ENCODE results near the gene POTEG. TPM values are rescaled to one million over a fixed set of nuclear protein-coding genes. Genes with fewer than 3 reads are reported as not detected.
"Not testable (repeated sequence)": the region's sequence is repeated elsewhere in the genome, so short reads cannot be mapped to it uniquely, and the experiment has no call there.

Gene POTEG
- total RNA-seq, 4 donors from 2014 or later = not detected

DNA sequence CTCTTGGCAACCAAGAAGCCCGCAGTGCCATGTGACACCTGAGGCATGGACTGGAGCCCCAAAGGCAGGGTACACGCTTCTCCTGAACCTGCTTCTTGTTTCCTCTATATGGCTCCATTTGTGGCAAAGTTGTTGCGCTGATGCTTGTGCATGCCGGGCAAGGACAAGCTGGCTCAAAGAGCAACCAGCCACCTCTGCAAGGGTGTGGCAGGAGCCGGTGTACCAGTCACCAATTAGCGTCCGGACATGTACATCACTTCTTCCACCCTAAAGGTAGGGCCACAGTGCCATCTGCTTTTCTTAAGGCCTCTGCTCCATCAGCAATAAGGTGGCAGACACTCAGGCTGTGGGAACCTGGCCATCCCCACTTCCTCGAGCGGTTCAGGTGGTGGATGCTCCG, 43.9 kb downstream of the POTEG start:
- not testable (repeated sequence) for H3K9me3 ChIP-seq; DNase-seq (ENCODE audit: low spot score in 2 of 2); H3K27ac ChIP-seq; H3K27me3 ChIP-seq; H3K4me1 ChIP-seq; H3K4me3 ChIP-seq; H3K36me3 ChIP-seq
- 82% methylated on average over 3 of the region's 10 CpGs for WGBS

DNA sequence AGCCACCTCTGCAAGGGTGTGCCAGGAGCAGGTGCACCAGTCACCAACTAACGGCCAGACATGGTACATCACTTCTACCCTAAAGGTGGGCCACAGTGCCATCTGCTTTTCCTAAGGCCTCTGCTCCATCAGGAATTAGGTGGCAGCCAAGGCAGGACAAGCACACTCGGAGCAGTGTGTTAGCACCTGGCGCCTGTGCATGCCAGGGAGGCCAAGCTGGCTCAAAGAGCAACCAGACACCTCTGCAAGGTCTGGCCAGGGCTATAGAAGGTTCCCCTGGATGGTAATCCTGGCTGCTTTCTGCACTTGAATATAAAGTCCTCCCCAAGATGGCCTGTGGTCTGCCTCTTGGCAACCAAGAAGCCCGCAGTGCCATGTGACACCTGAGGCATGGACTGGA, 45.4 kb downstream of the POTEG start:
- H3K4me1 ChIP-seq; H3K27ac ChIP-seq; H3K27me3 ChIP-seq; DNase-seq (ENCODE audit: low spot score in 2 of 2); H3K36me3 ChIP-seq; H3K4me3 ChIP-seq; H3K9me3 ChIP-seq: not testable (repeated sequence)
- 45% methylated on average over 2 of the region's 4 CpGs for WGBS

DNA sequence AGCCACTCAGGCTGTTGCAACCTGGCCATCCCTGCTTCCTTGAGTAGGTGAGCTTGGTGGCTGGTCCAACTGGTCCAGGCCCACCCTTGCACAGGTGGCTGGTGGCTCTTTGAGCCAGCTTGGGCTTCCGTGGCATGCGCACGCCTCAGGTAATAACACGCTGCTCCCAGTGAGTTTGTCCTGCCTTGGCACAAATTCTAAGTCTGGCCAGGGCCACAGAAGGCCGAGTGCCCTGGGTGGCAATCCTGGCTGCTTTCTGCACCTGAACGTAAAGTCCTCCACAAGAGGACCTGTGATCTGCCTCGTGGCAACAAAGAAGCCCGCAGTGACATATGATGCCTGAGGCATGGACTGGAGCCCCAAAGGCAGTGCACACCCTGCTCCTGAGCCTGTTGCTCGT, 47.1 kb downstream of the POTEG start:
- H3K9me3 ChIP-seq; DNase-seq (ENCODE audit: low spot score in 2 of 2); H3K4me1 ChIP-seq; H3K27ac ChIP-seq; H3K36me3 ChIP-seq; H3K27me3 ChIP-seq; H3K4me3 ChIP-seq: not testable (repeated sequence)
- no CpG with 5 or more reads among the region's 9 CpGs for WGBS

DNA sequence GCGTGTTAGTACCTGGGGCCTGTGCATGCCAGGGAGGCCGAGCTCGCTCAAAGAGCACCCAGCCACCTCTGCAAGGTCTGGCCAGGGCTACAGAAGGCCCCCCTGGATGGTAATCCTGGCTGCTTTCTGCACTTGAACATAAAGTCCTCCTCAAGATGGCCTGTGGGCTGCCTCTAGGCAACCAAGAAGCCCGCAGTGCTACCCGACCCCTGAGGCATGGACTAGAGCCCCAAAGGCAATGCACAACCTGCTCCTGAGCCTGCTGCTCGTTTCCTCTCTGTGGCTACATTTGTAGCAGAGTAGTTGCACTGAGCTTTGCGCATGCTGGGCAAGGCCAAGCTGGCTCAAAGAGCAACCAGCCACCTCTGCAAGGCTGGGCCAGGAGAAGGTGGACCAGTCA, 47.8 kb downstream of the POTEG start:
- H3K27me3 ChIP-seq; H3K4me3 ChIP-seq; H3K27ac ChIP-seq; H3K36me3 ChIP-seq; H3K4me1 ChIP-seq; DNase-seq (ENCODE audit: low spot score in 2 of 2); H3K9me3 ChIP-seq: not testable (repeated sequence)
- WGBS = no CpG with 5 or more reads among the region's 7 CpGs

DNA sequence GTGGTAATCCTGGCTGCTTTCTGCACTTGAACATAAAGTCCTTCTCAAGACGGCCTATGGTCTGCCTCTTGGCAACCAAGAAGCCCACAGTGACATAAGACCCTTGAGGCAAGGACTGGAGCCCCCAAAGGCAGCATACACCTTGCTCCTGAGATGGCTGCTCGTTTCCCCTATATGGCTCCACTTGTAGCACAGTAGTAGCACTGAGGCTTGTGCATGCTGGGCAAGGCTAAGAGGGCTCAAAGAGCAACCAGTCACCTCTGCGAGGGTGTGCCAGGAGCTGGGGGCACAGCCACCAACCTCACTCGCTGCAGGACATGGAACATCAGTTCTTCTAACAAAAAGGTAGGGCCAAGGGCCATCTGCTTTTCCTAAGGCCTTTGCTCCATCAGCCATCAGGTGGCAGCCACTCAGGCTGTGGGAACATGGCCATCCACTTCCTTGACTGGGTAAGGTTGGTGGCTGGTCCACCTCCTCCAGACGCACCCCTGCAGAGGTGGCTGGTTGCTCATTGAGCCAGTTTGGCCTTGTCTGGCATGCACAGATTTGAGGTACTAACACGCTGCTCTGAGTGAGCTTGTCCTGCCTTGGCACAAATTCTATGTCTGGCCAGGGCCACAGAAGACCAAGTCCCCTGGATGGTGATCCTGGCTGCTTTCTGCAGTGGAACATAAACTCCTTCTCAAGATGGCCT, 49.9 kb downstream of the POTEG start:
- H3K27ac ChIP-seq; H3K36me3 ChIP-seq; DNase-seq (ENCODE audit: low spot score in 2 of 2); H3K4me3 ChIP-seq; H3K27me3 ChIP-seq; H3K9me3 ChIP-seq; H3K4me1 ChIP-seq: not testable (repeated sequence)
- no CpG with 5 or more reads among the region's 6 CpGs for WGBS

DNA sequence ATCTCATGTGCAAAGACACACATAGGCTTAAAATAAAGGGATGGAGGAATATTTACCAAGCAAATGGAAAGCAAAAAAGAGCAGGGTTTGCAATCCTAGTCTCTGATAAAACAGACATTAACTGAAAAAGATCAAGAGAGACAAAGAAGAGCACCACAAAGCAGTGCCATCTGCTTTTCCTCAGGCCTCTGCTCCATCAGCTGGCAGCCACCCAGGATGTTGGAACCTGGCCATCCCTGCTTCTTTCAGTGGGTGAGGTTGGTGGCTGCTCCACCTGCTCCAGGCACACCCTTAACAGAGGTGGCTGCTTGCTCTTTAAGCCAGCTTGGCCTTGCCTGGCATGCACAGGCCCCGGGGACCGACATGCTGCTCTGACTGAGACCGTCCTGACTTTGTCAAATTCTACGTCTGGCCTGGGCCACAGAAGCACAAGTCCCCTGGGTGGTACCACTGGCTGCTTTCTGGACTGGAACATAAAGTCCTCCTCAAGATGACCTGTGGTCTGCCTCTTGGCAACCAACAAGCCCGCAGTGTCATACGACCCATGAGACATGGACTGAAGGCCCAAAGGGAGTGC, 51.0 kb downstream of the POTEG start:
- not testable (repeated sequence) for H3K4me1 ChIP-seq; H3K27ac ChIP-seq; H3K27me3 ChIP-seq; DNase-seq (ENCODE audit: low spot score in 2 of 2); H3K36me3 ChIP-seq; H3K4me3 ChIP-seq; H3K9me3 ChIP-seq
- no CpG with 5 or more reads among the region's 6 CpGs for WGBS

DNA sequence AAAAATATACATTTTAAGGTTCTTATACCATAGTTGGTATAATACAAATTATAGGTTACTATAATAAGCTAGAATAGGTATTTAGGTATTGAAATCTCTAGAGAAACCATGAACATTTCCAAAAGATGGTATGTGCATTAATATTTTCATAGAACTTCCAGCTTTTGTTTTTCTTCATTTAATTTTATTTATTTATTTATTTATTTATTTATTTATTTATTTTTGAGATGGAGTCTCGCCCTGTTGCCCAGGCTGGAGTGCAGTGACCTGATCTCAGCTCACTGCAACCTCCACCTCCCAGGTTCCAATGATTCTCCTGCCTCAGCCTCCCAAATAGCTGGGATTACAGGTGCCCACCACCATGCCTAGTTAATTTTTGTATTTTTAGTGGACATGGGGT, 54.0 kb downstream of the POTEG start:
- H3K27me3 ChIP-seq; H3K36me3 ChIP-seq; H3K27ac ChIP-seq; H3K9me3 ChIP-seq; H3K4me3 ChIP-seq; DNase-seq (ENCODE audit: low spot score in 2 of 2); H3K4me1 ChIP-seq: not testable (repeated sequence)
- 50% methylated on average over 1 of the region's 1 CpG for WGBS

DNA sequence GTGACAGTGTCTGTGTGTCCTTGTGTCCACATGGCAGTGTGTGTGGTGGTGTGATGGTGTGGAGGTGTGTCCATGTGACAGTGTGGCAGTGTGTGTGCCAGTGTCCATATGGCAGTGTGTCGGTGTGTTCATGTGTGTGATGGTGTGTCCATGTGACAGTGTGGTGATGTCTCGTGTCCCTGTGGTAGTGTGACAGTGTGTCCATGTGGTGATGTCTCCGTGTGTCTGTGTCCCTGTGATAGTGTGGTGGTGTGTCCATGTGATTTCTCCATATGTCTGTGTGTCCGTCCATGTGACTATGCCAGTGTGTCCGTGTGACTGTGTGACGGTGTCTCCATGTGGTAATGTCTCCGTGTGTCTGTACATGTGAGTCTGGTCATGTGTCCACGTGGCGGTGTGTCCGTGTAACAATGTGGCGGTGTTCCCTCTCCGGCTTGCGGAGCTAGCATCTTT, 59.7 kb downstream of the POTEG start:
- not testable (repeated sequence) for H3K27me3 ChIP-seq; DNase-seq (ENCODE audit: low spot score in 2 of 2); H3K9me3 ChIP-seq; H3K4me3 ChIP-seq; H3K4me1 ChIP-seq; H3K27ac ChIP-seq; H3K36me3 ChIP-seq
- WGBS = 87% methylated on average over 13 of the region's 13 CpGs

DNA sequence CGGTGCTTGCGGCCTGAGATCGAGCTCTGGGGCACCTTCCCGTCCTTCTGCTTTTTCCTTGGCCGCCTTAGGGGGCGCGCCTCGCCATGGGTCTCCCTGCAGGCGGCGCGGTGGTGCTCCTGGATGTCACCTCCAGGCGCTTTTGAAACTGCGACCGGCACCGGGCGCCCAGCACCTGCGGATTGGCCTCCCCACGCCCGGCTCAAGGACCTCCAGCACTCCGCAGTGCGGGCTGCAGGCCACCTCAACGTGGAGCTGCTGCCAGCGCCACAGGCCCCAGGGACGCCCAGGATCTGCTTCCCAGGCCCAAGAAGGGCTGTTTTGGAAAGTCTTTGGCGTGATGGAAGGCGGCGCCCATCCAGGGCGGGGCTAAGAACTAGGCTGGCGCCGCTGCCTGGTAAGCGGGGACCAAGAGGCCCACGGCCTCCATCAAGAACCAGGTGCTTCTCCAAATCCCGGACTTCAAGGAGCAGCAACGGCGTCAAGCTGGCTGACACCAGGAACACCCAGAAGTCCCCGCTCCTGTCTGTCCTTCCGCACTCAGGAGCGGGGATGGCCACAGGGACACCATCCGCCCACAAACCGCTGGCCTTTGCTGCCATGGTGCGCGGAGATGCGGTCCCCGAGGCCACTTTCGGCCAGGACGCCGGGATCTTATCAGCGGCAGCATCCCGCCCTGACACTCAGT, 61.2 kb downstream of the POTEG start:
- not testable (repeated sequence) for H3K27me3 ChIP-seq; H3K9me3 ChIP-seq; H3K4me1 ChIP-seq; H3K4me3 ChIP-seq; H3K27ac ChIP-seq; H3K36me3 ChIP-seq; DNase-seq (ENCODE audit: low spot score in 2 of 2)
- WGBS = 68% methylated on average over 47 of the region's 49 CpGs

DNA sequence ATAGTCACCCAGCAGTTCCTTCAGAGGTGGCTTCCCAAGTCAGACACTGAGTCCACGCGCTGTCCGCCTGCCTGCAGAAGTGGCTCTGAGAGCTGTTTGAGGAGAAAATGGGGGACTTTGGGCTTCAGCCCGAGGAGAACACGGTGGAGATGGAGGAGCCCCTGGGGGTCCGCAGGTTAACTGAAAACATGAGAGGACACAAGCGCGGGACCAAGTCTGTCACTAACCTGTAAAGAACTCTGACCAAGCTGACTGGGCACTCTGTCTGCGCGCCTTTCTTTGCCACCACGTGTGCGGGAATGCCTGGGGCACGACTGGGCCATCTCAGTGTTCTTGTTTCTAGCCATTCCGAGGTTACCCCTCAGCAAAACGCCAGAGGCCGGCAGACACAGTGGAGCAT, 62.4 kb downstream of the POTEG start:
- not testable (repeated sequence) for DNase-seq (ENCODE audit: low spot score in 2 of 2); H3K9me3 ChIP-seq; H3K36me3 ChIP-seq; H3K4me1 ChIP-seq; H3K4me3 ChIP-seq; H3K27me3 ChIP-seq; H3K27ac ChIP-seq
- WGBS = 81% methylated on average over 7 of the region's 16 CpGs

DNA sequence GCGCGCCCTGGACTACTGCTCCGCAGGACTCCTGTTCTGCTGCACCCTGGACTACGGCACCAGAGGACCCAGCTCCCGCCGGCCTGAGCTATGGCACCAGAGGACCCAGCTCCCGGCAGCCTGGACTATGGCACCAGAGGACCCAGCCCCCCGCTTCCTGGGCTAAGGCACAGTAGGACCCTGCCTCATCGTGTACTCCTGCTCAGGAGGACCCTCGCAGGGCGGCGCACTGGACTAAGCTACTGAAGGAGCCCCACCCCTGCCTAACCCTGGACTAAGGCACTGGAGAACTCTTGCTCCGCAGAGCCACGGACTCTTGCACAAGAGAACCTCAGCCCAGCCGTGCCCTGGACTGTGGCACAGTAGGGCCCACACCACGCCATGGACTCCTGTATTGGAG, 71.3 kb downstream of the POTEG start:
- not testable (repeated sequence) for H3K27me3 ChIP-seq; H3K4me3 ChIP-seq; H3K4me1 ChIP-seq; H3K9me3 ChIP-seq; H3K27ac ChIP-seq; H3K36me3 ChIP-seq; DNase-seq (ENCODE audit: low spot score in 2 of 2)
- no CpG with 5 or more reads among the region's 16 CpGs for WGBS

DNA sequence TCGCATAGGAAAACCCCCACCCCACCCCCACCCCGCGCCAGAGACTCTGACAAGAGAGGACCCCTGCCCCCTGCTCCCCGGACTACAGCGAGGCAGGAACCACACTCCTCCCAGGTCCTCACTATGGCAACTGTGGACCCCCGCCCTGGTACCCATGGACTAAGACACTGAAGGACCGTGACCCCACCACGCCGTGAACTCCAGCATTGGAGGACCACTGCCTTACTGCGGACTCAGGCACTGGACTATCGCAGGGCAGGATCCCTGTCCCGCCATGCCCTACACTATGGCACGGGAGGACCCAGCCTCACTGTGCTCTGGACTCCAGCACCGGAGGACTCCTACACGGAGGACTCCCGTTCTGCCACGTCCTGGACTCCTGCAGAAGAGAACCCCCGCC, 71.8 kb downstream of the POTEG start:
- WGBS = no CpG with 5 or more reads among the region's 18 CpGs
- not testable (repeated sequence) for H3K4me1 ChIP-seq; H3K4me3 ChIP-seq; DNase-seq (ENCODE audit: low spot score in 2 of 2); H3K27ac ChIP-seq; H3K36me3 ChIP-seq; H3K27me3 ChIP-seq; H3K9me3 ChIP-seq

DNA sequence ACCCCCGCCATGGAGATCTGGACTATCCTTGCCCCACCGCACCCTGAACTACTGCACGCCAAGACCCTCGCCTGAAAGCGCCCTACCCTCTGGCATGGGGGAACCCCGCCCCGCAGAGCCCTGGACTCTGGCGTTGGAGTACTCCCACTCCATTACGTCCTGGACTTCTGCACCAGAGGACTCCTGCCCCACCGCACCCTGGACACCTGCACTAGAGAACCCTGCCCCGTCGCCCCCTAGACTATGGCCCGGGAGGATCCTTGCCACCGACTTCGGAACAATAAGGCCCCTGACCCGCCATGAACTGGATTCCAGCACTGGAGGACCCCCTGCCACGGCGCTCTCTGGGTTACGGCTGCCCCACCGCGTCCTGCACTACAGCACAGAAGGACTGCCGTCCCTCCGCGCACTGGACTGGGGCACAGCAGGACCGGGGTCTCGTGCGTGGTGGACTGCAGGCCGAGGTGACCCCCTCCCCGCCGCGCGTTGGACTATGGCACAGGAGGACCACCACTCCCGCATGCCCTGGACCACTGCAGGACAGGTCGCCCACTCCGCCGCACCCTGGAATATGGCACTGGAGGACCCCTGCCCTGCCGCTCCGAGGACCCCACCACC, 72.4 kb downstream of the POTEG start:
- not testable (repeated sequence) for H3K4me3 ChIP-seq; DNase-seq (ENCODE audit: low spot score in 2 of 2); H3K36me3 ChIP-seq; H3K27me3 ChIP-seq; H3K27ac ChIP-seq; H3K9me3 ChIP-seq; H3K4me1 ChIP-seq
- WGBS = 100% methylated on average over 5 of the region's 38 CpGs

DNA sequence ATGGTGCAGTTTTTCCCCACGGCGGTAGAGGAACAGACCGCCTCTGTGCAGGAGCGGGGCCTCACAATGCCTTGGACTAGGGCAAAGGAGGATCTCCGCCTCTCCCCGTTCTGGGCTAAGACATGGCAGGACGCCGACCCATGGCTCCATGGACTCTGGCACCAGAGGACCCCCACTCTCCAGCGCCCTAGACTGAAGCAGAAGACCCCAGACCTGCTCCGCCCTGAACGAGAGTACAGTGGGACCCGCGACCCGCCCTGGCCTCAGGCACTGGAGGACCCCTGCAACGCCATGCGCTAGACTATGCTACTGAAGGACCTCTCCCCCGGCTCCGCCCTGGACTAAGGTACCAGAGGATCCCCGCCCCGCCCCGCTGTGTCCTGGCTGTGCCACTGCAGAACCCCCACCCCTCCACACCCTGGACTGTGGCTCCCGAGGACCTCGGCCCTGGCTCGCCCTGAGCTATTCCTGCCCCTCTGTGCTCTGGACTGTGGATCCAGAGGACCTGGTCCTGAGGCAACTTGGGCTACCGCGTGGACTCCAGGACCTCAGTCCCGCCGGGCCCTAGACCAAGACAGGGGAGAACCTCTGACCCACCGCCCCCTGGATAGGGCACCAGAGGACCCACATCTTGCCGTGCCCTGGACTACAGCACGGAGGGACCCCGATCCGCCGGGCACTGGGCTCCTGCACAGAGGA, 73.1 kb downstream of the POTEG start:
- no CpG with 5 or more reads among the region's 34 CpGs for WGBS

More for the DNA sequence above, 73.1 kb downstream of the POTEG start:
- H3K27me3 ChIP-seq; H3K9me3 ChIP-seq; H3K4me3 ChIP-seq; H3K36me3 ChIP-seq; DNase-seq (ENCODE audit: low spot score in 2 of 2); H3K4me1 ChIP-seq; H3K27ac ChIP-seq: not testable (repeated sequence)

All from suprapubic skin (tissue), 4 donors.